Retinal pigment epithelial cell (primary cell): ENCODE measurements around the gene GAS7.

Experiments used
- DNase-seq: peaks from one replicate; pipeline ENCODE4 v3.0.0-alpha.2; 2010; ENCODE audit warnings: low read depth
- H3K4me3 ChIP-seq: 2 replicates; pipeline ENCODE4 v1.5.1; 2011; ENCODE audit warnings: mild to moderate bottlenecking, low read length, control low read depth, moderate library complexity
- TF ChIP-seq, protein P1 (sequence below): conservative IDR thresholded peaks from 2 replicates; pipeline ENCODE4 v1.5.1; 2011; ENCODE audit warnings: low read depth, low read length, control low read depth, inconsistent platforms

Gene GAS7

GRCh38 chr17:9942885-9943284 lies 255.5 kb downstream of the GAS7 start:
- TF ChIP-seq, protein P1, sequence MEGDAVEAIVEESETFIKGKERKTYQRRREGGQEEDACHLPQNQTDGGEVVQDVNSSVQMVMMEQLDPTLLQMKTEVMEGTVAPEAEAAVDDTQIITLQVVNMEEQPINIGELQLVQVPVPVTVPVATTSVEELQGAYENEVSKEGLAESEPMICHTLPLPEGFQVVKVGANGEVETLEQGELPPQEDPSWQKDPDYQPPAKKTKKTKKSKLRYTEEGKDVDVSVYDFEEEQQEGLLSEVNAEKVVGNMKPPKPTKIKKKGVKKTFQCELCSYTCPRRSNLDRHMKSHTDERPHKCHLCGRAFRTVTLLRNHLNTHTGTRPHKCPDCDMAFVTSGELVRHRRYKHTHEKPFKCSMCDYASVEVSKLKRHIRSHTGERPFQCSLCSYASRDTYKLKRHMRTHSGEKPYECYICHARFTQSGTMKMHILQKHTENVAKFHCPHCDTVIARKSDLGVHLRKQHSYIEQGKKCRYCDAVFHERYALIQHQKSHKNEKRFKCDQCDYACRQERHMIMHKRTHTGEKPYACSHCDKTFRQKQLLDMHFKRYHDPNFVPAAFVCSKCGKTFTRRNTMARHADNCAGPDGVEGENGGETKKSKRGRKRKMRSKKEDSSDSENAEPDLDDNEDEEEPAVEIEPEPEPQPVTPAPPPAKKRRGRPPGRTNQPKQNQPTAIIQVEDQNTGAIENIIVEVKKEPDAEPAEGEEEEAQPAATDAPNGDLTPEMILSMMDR: no peak
- no peak for DNase-seq

DNA sequence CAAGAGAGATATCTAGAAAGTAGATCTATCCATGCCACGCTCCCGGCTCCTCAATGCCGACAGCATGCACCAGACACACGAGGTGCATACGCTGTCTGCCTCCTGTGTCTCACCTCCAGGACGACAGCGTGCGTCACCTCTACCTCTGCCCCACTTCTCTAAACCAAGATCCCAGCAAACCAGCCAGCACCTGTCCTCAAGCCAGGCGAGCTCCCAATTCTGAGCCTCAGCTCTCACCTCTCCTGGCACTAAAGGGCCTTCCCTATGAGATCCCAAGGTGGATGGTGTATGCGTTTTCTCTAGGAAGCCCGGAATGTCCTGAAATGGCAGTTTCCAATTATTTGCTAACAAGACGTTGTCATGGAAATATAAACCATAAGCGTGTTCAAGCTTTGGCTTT lies 257.1 kb downstream of the GAS7 start:
- no peak for DNase-seq
- TF ChIP-seq, protein P1: no peak
- no peak overlapping the region for H3K4me3 ChIP-seq

More at GRCh38 chr17:9942885-9943284, 255.5 kb downstream of the GAS7 start:
- H3K4me3 ChIP-seq: no peak overlapping the region

- TF ChIP-seq, protein P1: no peak
- H3K4me3 ChIP-seq: no peak overlapping the region
- no peak for DNase-seq
Observed at GRCh38 chr17:9940841-9941240, 257.6 kb downstream of the GAS7 start.

- TF ChIP-seq, protein P1: no peak
- no peak overlapping the region for H3K4me3 ChIP-seq
- DNase-seq: no peak
Observed at GRCh38 chr17:9938764-9939163, 259.6 kb downstream of the GAS7 start.

GRCh38 chr17:9937901-9938300 lies 260.5 kb downstream of the GAS7 start:
- DNase-seq: no peak
- TF ChIP-seq, protein P1: no peak
- no peak overlapping the region for H3K4me3 ChIP-seq

DNA sequence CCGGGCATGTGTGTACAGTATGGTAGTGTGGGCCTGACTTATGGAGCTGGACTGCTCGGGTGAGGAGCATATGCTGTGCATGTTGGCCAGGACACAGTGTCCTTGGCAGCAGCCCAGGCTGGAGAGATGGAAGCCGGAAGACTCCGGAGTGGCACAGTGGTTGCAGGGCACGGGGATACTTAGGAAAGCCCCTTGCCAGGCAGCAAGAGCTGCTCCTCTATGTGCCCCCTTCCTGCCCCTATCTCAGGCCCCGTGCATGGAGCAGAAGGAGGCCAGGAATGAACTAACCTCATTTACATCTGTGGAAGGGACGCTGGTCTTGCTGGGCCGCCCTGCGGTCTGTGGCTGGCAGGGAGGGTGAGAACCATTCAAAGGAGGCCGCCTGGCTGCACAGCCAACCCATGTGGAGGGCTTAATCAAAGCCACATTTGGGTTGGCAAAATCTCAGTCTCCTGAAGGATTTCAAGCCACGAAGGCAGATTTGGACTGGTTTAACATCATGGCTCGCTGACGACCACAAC lies 261.1 kb downstream of the GAS7 start:
- TF ChIP-seq, protein P1: no peak
- no peak overlapping the region for H3K4me3 ChIP-seq
- no peak for DNase-seq

DNA sequence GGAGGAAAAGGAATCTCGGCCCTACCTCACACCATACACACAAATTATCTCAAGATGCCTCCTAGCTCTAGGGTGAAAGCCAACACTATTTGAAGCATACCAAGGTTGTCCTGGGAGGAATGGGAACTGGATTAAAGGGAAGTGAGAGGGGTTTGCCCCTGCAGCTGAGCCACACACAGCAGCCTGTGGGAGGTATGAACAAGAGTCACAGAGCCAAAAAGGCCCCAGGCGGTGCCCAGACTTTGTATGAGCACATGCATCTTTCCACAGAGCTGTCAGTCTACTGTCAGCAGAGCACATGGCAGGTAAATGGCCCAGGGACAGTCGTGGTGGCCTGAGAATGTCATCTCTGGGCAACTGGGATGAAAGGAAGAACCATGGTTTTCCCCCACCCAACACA lies 262.3 kb downstream of the GAS7 start:
- TF ChIP-seq, protein P1: no peak
- H3K4me3 ChIP-seq: no peak overlapping the region
- DNase-seq: no peak
